Karpas-422 (cell line): ENCODE measurements around the gene DEPDC1B. TPM values are rescaled to one million over a fixed set of nuclear protein-coding genes. Genes with fewer than 3 reads are reported as not detected.
"Not testable (repeated sequence)": the region's sequence is repeated elsewhere in the genome, so short reads cannot be mapped to it uniquely, and the experiment has no call there.

Experiments
- DNase-seq: peaks from one replicate; pipeline ENCODE4 v3.0.0-alpha.2; 2015
- H2AFZ ChIP-seq: fragments of 200-600 bp; sonication (generic); 2 replicates; pipeline ENCODE4 v1.6.1; 2014; ENCODE audit warnings: antibody characterized with exemption, low read length, mixed read lengths
- H3K27ac ChIP-seq: fragments of 200-600 bp; sonication (generic); 2 replicates; pipeline ENCODE4 v1.5.1; 2014; ENCODE audit warnings: mild to moderate bottlenecking, low read length, moderate library complexity
- H3K27me3 ChIP-seq: fragments of 200-600 bp; sonication (generic); 2 replicates; pipeline ENCODE4 v1.6.1; 2014; ENCODE audit warnings: low read length, mixed read lengths
- H3K36me3 ChIP-seq: fragments of 200-600 bp; sonication (generic); 2 replicates; pipeline ENCODE4 v1.6.1; 2014; ENCODE audit warnings: low read length, mixed read lengths; ENCODE audit not compliant: insufficient read depth
- H3K4me1 ChIP-seq: fragments of 200-600 bp; sonication (generic); 2 replicates; pipeline ENCODE4 v1.6.1; 2014; ENCODE audit warnings: mild to moderate bottlenecking, low read length, mixed read lengths
- H3K4me2 ChIP-seq: fragments of 200-600 bp; sonication (generic); 2 replicates; pipeline ENCODE4 v1.6.1; 2014; ENCODE audit warnings: low read length, low read depth, mild to moderate bottlenecking; ENCODE audit not compliant: poor library complexity, severe bottlenecking
- H3K4me3 ChIP-seq: fragments of 200-600 bp; sonication (generic); 2 replicates; pipeline ENCODE4 v1.5.1; 2014; ENCODE audit warnings: mild to moderate bottlenecking, antibody characterized with exemption, low read length, mixed read lengths
- H3K79me2 ChIP-seq: fragments of 200-600 bp; sonication (generic); 2 replicates; pipeline ENCODE4 v1.6.1; 2014; ENCODE audit warnings: mild to moderate bottlenecking, low read length, mixed read lengths
- H3K9ac ChIP-seq: fragments of 200-600 bp; sonication (generic); 2 replicates; pipeline ENCODE4 v1.6.0; 2014; ENCODE audit warnings: low read length
- H3K9me2 ChIP-seq: fragments of 200-600 bp; sonication (generic), shearing (Covaris generic); replicated peaks from 2 replicates; pipeline ENCODE4 v1.6.0; 2014; ENCODE audit warnings: mild to moderate bottlenecking, low read length, moderate library complexity; ENCODE audit not compliant: insufficient read depth
- H3K9me3 ChIP-seq: fragments of 300-700, 200-600 bp; sonication (generic); 2 replicates; pipeline ENCODE4 v1.6.1; 2014; ENCODE audit warnings: low read length, mixed read lengths
- H4K20me1 ChIP-seq: fragments of 200-600 bp; sonication (generic); 2 replicates; pipeline ENCODE4 v1.6.1; 2014; ENCODE audit warnings: mild to moderate bottlenecking, antibody characterized with exemption, low read length, low read depth; ENCODE audit not compliant: insufficient read depth
- total RNA-seq: library from RNA; depleted of rRNA; stranded (reverse); fragments of >200 nt; shearing (Covaris generic); gene quantifications from 2 replicates; pipeline ENCODE4 v1.2.3, GENCODE V29; 2014; ENCODE audit warnings: low replicate concordance

DEPDC1B gene
- total RNA-seq, 1 experiment from 2014 or later: 22.7 TPM

GRCh38 chr5:60633341-60633740, 66.6 kb downstream of the DEPDC1B start:
- Histone ChIP-seq H3K79me2 (no peaks in the 10 kb centered on the region), H3K4me3 (no peak overlapping the region), H3K4me1 (no peaks in the 10 kb centered on the region), H4K20me1 (no peaks in the 10 kb centered on the region), H3K27me3 (no peaks in the 10 kb centered on the region), H2AFZ (no peak overlapping the region), H3K36me3 (peaks cover 11% of the 10 kb centered on the region), H3K9me2 (no peaks in the 10 kb centered on the region), H3K9me3 (no peaks in the 10 kb centered on the region), H3K27ac (no peak overlapping the region), H3K9ac (no peak overlapping the region), H3K4me2 (no peak overlapping the region)
- no peak for DNase-seq

DNA sequence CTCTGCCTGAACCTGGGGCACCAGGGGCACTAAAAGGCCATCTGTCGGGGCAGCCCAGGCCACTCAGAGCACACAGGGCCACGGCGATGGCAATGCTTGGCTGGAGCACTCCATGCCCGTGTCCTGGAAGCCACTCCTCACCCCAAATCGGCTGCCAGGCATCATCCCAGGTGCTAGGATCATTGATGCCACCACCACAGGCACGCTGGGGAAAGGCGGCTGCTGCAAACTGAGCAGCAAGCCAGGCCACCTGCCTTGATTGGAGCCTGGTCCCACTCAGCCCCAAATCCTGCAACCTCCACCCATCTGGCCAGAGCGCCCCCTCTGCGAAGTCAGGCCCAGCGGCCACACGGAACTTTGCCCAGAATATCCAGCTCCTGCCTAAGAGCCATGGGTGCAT, 67.8 kb downstream of the DEPDC1B start:
- no peaks in the 10 kb centered on the region for H3K4me1 ChIP-seq
- peaks cover 2% of the 10 kb centered on the region; the same call in 1 of the 2 replicates for H3K36me3 ChIP-seq
- no peaks in the 10 kb centered on the region for H3K79me2 ChIP-seq
- H3K4me3 ChIP-seq: no peak overlapping the region
- no peaks in the 10 kb centered on the region for H3K27me3 ChIP-seq
- no peaks in the 10 kb centered on the region for H4K20me1 ChIP-seq
- DNase-seq: no peak
- H3K9ac ChIP-seq: no peak overlapping the region
- no peak overlapping the region for H3K4me2 ChIP-seq
- no peak overlapping the region for H3K27ac ChIP-seq
- H2AFZ ChIP-seq: no peak overlapping the region
- no peaks in the 10 kb centered on the region for H3K9me3 ChIP-seq
- no peaks in the 10 kb centered on the region for H3K9me2 ChIP-seq

GRCh38 chr5:60630836-60631235, 69.1 kb downstream of the DEPDC1B start:
- H3K36me3 ChIP-seq: no peaks in the 10 kb centered on the region
- H3K27me3 ChIP-seq: no peaks in the 10 kb centered on the region

DNA sequence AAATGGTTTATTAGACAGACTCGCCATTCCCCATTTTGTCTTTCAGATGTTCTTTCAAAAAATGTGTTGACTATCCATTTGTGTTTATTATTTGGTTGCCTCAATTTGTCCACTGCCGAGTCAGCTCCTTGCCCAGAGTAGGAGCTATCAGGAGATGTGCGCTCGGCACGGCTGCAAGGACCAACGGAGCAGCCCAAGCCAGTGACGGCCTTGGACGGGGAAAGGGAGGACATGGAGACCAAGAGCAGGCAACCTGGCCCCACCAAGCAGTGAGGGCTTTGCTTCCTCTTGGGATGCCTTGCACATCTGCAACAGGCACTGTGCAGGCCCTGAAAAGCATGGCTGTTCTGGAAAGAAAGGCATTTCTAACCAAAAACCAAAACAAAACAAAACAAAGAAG, 69.8 kb downstream of the DEPDC1B start:
- Histone ChIP-seq H3K9me3 (no peaks in the 10 kb centered on the region), H4K20me1 (no peaks in the 10 kb centered on the region), H3K36me3 (no peaks in the 10 kb centered on the region), H3K4me2 (no peak overlapping the region), H3K9me2 (no peaks in the 10 kb centered on the region), H3K9ac (no peak overlapping the region), H2AFZ (no peak overlapping the region), H3K4me1 (no peaks in the 10 kb centered on the region), H3K4me3 (no peak overlapping the region), H3K27ac (no peak overlapping the region), H3K79me2 (no peaks in the 10 kb centered on the region), H3K27me3 (no peaks in the 10 kb centered on the region)
- no peak for DNase-seq

More at GRCh38 chr5:60630836-60631235, 69.1 kb downstream of the DEPDC1B start:
- no peak for DNase-seq
- Histone ChIP-seq H3K9ac (no peak overlapping the region), H3K79me2 (no peaks in the 10 kb centered on the region), H3K4me2 (no peak overlapping the region), H3K4me3 (no peak overlapping the region), H3K27ac (no peak overlapping the region), H3K4me1 (no peaks in the 10 kb centered on the region), H2AFZ (no peak overlapping the region), H4K20me1 (no peaks in the 10 kb centered on the region), H3K9me3 (no peaks in the 10 kb centered on the region), H3K9me2 (no peaks in the 10 kb centered on the region)

DNA sequence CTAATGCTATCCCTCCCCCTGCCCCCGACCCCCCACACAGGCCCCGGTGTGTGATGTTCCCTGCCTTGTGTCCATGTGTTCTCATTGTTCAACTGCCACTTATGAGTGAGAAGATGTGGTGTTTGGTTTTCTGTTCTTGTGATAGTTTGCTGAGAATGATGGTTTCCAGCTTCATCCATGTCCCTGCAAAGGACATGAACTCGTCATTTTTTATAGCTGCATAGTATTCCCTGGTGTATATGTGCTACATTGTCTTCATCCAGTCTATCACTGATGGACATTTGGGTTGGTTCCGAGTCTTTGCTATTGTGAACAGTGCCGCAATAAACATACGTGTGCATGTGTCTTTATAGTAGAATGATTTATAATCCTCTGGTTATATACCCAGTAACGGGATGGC, 75.1 kb downstream of the DEPDC1B start:
- H3K9me3 ChIP-seq, H3K4me3 ChIP-seq, H3K4me1 ChIP-seq, H3K27me3 ChIP-seq, H4K20me1 ChIP-seq, H3K36me3 ChIP-seq, DNase-seq, H2AFZ ChIP-seq, H3K4me2 ChIP-seq, H3K27ac ChIP-seq, H3K79me2 ChIP-seq, H3K9me2 ChIP-seq, H3K9ac ChIP-seq: not testable (repeated sequence)

- H4K20me1 ChIP-seq, DNase-seq, H3K79me2 ChIP-seq, H3K4me3 ChIP-seq, H3K9me2 ChIP-seq, H2AFZ ChIP-seq, H3K27me3 ChIP-seq, H3K9ac ChIP-seq, H3K4me2 ChIP-seq, H3K27ac ChIP-seq, H3K36me3 ChIP-seq, H3K4me1 ChIP-seq, H3K9me3 ChIP-seq: not testable (repeated sequence)
Measured at GRCh38 chr5:60620752-60621151, 79.2 kb downstream of the DEPDC1B start.

DNA sequence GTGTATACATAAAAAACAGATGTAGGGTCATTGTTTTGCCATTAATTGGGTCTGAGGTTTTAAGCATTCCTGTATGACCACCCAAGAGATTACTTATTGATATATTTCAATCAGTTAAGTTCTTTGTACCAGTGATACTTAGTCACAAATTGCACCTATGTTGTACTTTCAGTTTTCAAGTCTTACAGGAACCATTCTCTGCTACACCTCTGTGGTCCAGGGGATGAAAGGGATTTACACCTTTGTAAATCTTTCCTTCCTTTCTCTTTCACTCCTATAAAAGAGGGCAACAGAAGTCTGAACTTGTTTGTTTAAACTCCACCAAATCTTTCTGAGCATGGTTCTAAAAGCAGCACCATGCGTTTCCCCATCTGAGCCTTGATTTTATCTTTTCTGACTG, 86.1 kb downstream of the DEPDC1B start:
- H3K4me1 ChIP-seq: peaks cover 8% of the 10 kb centered on the region
- H3K36me3 ChIP-seq: no peaks in the 10 kb centered on the region
- H3K27me3 ChIP-seq: no peaks in the 10 kb centered on the region
- H3K79me2 ChIP-seq: 0 out of 2 replicates have a peak, but pooled peaks cover 2% of the 10 kb centered on the region
- no peak overlapping the region for H3K9ac ChIP-seq
- H3K4me2 ChIP-seq: no peak overlapping the region
- H2AFZ ChIP-seq: no peak overlapping the region
- H3K4me3 ChIP-seq: no peak overlapping the region
- no peaks in the 10 kb centered on the region for H3K9me2 ChIP-seq
- no peaks in the 10 kb centered on the region for H3K9me3 ChIP-seq
- H3K27ac ChIP-seq: no peak overlapping the region
- no peak for DNase-seq
- no peaks in the 10 kb centered on the region for H4K20me1 ChIP-seq

DNA sequence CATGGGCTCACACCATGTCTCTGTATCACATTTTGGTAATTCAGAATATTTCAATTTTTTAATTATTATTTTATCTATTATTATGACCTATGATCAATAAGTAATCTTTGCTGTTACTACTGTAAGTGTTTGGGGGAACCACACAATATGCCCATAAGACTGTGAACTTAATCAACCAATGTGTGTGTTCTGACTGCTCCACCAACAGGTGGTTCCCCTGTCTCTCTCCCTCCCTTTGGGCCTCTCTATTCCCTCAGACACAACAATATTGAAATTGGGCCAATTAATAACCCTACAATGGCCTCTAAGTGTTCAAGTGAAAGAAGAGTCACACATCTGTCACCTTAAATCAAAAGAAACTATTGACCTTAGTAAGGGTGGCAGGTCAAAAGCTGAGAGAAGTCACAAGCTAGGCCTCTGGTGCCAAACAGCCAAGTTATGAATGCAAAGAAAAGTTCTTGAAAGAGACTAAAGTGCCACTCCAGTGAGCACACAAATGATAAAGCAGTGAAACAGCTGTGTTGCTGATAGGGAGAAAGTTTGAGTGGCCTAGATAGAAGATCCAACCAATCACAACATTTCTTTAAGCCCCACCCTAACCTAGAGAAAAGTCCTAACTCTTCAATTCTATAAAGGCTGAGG, 88.7 kb downstream of the DEPDC1B start:
- Histone ChIP-seq H3K36me3 (no peaks in the 10 kb centered on the region), H4K20me1 (no peaks in the 10 kb centered on the region), H3K4me1 (peaks cover 8% of the 10 kb centered on the region), H3K9ac (no peak overlapping the region), H3K79me2 (peaks cover 5% of the 10 kb centered on the region; the same call in 1 of the 2 replicates), H3K27ac (no peak overlapping the region), H2AFZ (no peak overlapping the region), H3K27me3 (no peaks in the 10 kb centered on the region), H3K4me2 (no peak overlapping the region), H3K9me3 (no peaks in the 10 kb centered on the region), H3K4me3 (no peak overlapping the region), H3K9me2 (no peaks in the 10 kb centered on the region)
- DNase-seq: no peak
